Measurements from ENCODE around the gene PIANP.

The PIANP gene

GRCh38 chr12:6664902-6665301 is 35.7 kb downstream of the PIANP start:
- no peak for DNase-seq

GRCh38 chr12:6662906-6663742 is 37.5 kb downstream of the PIANP start, which contains the start of gene ING4:
Gene ING4 (minus strand): TSS chr12:6663119. CDS start chr12:6663101, 18 bp downstream.
- peak; percentile 99 for DNase-seq

- DNase-seq = no peak
These were observed 38.1 kb downstream of the PIANP start for GRCh38 chr12:6662602-6662905.

GRCh38 chr12:6653987-6654386 is 46.6 kb downstream of the PIANP start:
- no peak for DNase-seq

GRCh38 chr12:6653342-6653741 is 47.3 kb downstream of the PIANP start:
- no peak for DNase-seq

- no peak for DNase-seq
These were observed 48.2 kb downstream of the PIANP start for GRCh38 chr12:6652391-6652790.

GRCh38 chr12:6650832-6651231 is 49.8 kb downstream of the PIANP start:
- no peak for DNase-seq

GRCh38 chr12:6647083-6647604 is 53.5 kb downstream of the PIANP start, which contains the start of gene ACRBP:
Gene ACRBP (minus strand): TSS chr12:6647432. CDS start chr12:6647366, 66 bp downstream.
- peak in 1 of 2 donors; percentile 59 for DNase-seq

- DNase-seq = no peak
These were observed 54.1 kb downstream of the PIANP start for GRCh38 chr12:6646276-6647082.

- DNase-seq = no peak
These were observed 55.7 kb downstream of the PIANP start for GRCh38 chr12:6644903-6645302.

GRCh38 chr12:6644257-6644596 is 56.4 kb downstream of the PIANP start:
- peak in 1 of 2 donors; percentile 25 for DNase-seq

Data from CD4-positive, alpha-beta T cell treated with Interferon alpha-2 for 1 hour (primary cell).